Aortic smooth muscle cell (primary cell): Measurements from ENCODE around the gene DLGAP5. TPM values are rescaled to one million over a fixed set of nuclear protein-coding genes. Genes with fewer than 3 reads are reported as not detected.

ENCODE experiments used
- total RNA-seq: library from RNA; depleted of rRNA; stranded (reverse); fragments of >200 nt; gene quantifications from 2 replicates; pipeline ENCODE4 v1.2.3, GENCODE V29; 2014

DLGAP5 gene
- total RNA-seq, result 24.3 and 30.8 TPM in 2 replicates

GRCh38 chr14:55191203-55192053 lies at the start of gene DLGAP5:
Gene DLGAP5, minus strand, starts transcription at chr14:55191585. Its CDS starts 2,406 bp downstream, at chr14:55189179.

GRCh38 chr14:55129086-55129427 lies 62.3 kb downstream of the DLGAP5 start, which contains the start of gene LGALS3:
Gene LGALS3, plus strand, starts transcription at chr14:55129252. Its CDS starts 8,122 bp downstream, at chr14:55137374.

Other genes starting within 250 kb of the DLGAP5 start
- 11.4 and 18.2 TPM in 2 replicates for gene WDHD1, start 164.5 kb downstream of the DLGAP5 start, total RNA-seq
- gene SOCS4, start 164.3 kb downstream of the DLGAP5 start, total RNA-seq, result 17.9 and 18.2 TPM in 2 replicates
- gene MAPK1IP1L, start 139.9 kb downstream of the DLGAP5 start, total RNA-seq, result 14.1 and 18.5 TPM in 2 replicates
- 166 and 170 TPM in 2 replicates for gene LGALS3, start 62.3 kb downstream of the DLGAP5 start, total RNA-seq
- gene FBXO34, start 79.8 kb upstream of the DLGAP5 start, total RNA-seq, result 27.7 and 32.1 TPM in 2 replicates
- 9.5 and 14.2 TPM in 2 replicates for gene ATG14, start 220.2 kb upstream of the DLGAP5 start, total RNA-seq
- not detected in 2 replicates for gene TBPL2, start 249.0 kb upstream of the DLGAP5 start, total RNA-seq